PC-3 (cell line): Measurements from ENCODE around the gene SMARCA4. TPM values are rescaled to one million over a fixed set of nuclear protein-coding genes. Genes with fewer than 3 reads are reported as not detected.

Experiments used
- ATAC-seq: fragments of 200-7000 bp; cut with Tn5 transposase; 2 replicates; pipeline ENCODE4 v1.9.1; 2020; ENCODE audit warnings: mild to moderate bottlenecking, moderate library complexity
- BruUV-seq: library from RNA; stranded (reverse); fragments of 400-500 nt; replicated peaks from 2 replicates; lab custom pipeline; 2021; lab: Mats Ljungman, UMichigan
- CTCF ChIA-PET: fragments of 300-600 bp; sonication (Branson Sonifier 250); formaldehyde crosslinking; loops from one replicate; lab custom pipeline; 2022; ENCODE audit warnings: antibody characterized with exemption; lab: Charles Lee
- POLR2A ChIA-PET: fragments of 300-600 bp; sonication (Branson Sonifier 250); formaldehyde crosslinking; loops from one replicate; lab custom pipeline; 2022; ENCODE audit warnings: antibody characterized with exemption; ENCODE audit not compliant: unreplicated experiment; lab: Charles Lee
- DNase-seq: peaks from one replicate; pipeline ENCODE4 v3.0.0-alpha.2; 2015
- H2AFZ ChIP-seq: fragments of 300-600 bp; sonication (generic); 2 replicates; pipeline ENCODE4 v1.6.0; 2016; ENCODE audit warnings: antibody characterized with exemption, low read length
- H3F3A ChIP-seq: fragments of 300-600 bp; sonication (generic); one replicate; pipeline ENCODE4 v1.6.0; 2017; ENCODE audit warnings: antibody characterized with exemption, low read length, control low read depth, mild to moderate bottlenecking; ENCODE audit not compliant: unreplicated experiment
- H3K27ac ChIP-seq: fragments of 300-600 bp; sonication (generic); 2 replicates; pipeline ENCODE4 v1.5.1; 2016; ENCODE audit warnings: mild to moderate bottlenecking, low read length
- H3K27me3 ChIP-seq: fragments of 300-600 bp; sonication (generic); 2 replicates; pipeline ENCODE4 v1.6.1; 2016; ENCODE audit warnings: low read length, mixed read lengths
- H3K36me3 ChIP-seq: fragments of 300-600 bp; sonication (generic); 2 replicates; pipeline ENCODE4 v1.6.1; 2016; ENCODE audit warnings: low read depth, mixed run types, low read length, mixed read lengths
- H3K4me1 ChIP-seq: fragments of 300-600 bp; sonication (generic); 2 replicates; pipeline ENCODE4 v1.5.1; 2016; ENCODE audit warnings: low read length; ENCODE audit not compliant: insufficient read depth
- H3K4me2 ChIP-seq: fragments of 300-600 bp; sonication (generic); 2 replicates; pipeline ENCODE4 v1.6.0; 2016; ENCODE audit warnings: low read length
- H3K4me3 ChIP-seq: fragments of 300-600 bp; sonication (generic); 2 replicates; pipeline ENCODE4 v1.5.1; 2016; ENCODE audit warnings: mild to moderate bottlenecking, low read length, mixed read lengths
- H3K79me2 ChIP-seq: fragments of 300-600 bp; sonication (generic); 2 replicates; pipeline ENCODE4 v1.6.1; 2017; ENCODE audit warnings: low read length, mixed read lengths
- H3K9ac ChIP-seq: fragments of 300-600 bp; sonication (generic); 2 replicates; pipeline ENCODE4 v1.6.0; 2016; ENCODE audit warnings: mild to moderate bottlenecking, low read length
- H3K9me2 ChIP-seq: fragments of 300-600 bp; sonication (generic); replicated peaks from 2 replicates; pipeline ENCODE4 v1.6.1; 2016; ENCODE audit warnings: mixed run types, low read length, mixed read lengths
- H3K9me3 ChIP-seq: fragments of 300-600 bp; sonication (generic); 2 replicates; pipeline ENCODE4 v1.6.1; 2016; ENCODE audit warnings: low read length, mixed read lengths
- H4K20me1 ChIP-seq: fragments of 300-600 bp; sonication (generic); 2 replicates; pipeline ENCODE4 v1.6.1; 2016; ENCODE audit warnings: low read length, mixed read lengths
- EZH2 ChIP-seq: fragments of 300-600 bp; sonication (generic); IDR thresholded peaks from one replicate; pipeline ENCODE4 v1.6.1; 2017; ENCODE audit warnings: antibody characterized with exemption, mild to moderate bottlenecking, low read length; ENCODE audit not compliant: unreplicated experiment
- EZH2phosphoT487 ChIP-seq: fragments of 300-600 bp; sonication (generic); IDR thresholded peaks from 2 replicates; pipeline ENCODE4 v1.6.1; 2018; ENCODE audit warnings: mild to moderate bottlenecking, antibody characterized with exemption, low read length, borderline replicate concordance
- intact Hi-C: fragments of 100-400 bp; cut with micrococcal nuclease; formaldehyde crosslinking; loops from 2 replicates; pipeline ENCODE4 v1.9.0; 2023
- total RNA-seq: library from RNA; depleted of rRNA; stranded (reverse); fragments of >200 nt; gene quantifications from 2 replicates; pipeline ENCODE4 v1.2.3, GENCODE V29; 2014
- TF ChIP-seq, protein P1 (sequence below): fragments of 300-600 bp; sonication (generic); conservative IDR thresholded peaks from 2 replicates; pipeline ENCODE4 v1.5.1; 2017; ENCODE audit warnings: antibody characterized with exemption, low read depth, mild to moderate bottlenecking, low read length

Gene SMARCA4
- total RNA-seq, 1 experiment from 2014 or later, result 197 TPM

DNA sequence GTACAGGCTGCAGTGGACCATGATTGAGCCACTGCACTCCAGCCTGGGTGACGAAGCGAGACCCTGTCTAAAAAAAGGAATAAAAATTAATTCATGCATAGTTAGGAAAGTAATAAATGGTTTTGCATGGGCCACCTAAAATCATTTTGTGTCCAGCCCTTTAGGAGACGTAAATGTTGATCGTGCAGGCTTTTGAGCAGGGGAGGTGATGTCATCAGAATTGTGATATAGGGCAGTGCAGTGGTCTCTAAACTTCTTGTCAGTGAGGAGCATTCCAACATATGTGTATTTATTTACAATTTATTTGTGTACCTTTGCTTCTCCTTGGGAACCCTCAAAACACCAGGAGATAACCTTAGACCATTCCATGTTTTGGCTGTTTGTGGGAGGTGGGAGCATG is 3.0 kb downstream of the SMARCA4 start:
- H3K9me2 ChIP-seq, result no peaks in the 10 kb centered on the region
- H4K20me1 ChIP-seq, result peaks cover 44% of the 10 kb centered on the region
- no peaks in the 10 kb centered on the region for H3F3A ChIP-seq
- H3K36me3 ChIP-seq, result peaks cover 5% of the 10 kb centered on the region; the same call in 1 of the 2 replicates
- peak overlapping the region; percentile 94; the same call in 1 of the 2 replicates for H3K4me2 ChIP-seq
- no peaks in the 10 kb centered on the region for H3K9me3 ChIP-seq
- POLR2A ChIA-PET, result no interaction called here
- no peak overlapping the region for H2AFZ ChIP-seq
- no peak for ATAC-seq
- intact Hi-C loops, result no loop called here
- TF ChIP-seq, protein P1, sequence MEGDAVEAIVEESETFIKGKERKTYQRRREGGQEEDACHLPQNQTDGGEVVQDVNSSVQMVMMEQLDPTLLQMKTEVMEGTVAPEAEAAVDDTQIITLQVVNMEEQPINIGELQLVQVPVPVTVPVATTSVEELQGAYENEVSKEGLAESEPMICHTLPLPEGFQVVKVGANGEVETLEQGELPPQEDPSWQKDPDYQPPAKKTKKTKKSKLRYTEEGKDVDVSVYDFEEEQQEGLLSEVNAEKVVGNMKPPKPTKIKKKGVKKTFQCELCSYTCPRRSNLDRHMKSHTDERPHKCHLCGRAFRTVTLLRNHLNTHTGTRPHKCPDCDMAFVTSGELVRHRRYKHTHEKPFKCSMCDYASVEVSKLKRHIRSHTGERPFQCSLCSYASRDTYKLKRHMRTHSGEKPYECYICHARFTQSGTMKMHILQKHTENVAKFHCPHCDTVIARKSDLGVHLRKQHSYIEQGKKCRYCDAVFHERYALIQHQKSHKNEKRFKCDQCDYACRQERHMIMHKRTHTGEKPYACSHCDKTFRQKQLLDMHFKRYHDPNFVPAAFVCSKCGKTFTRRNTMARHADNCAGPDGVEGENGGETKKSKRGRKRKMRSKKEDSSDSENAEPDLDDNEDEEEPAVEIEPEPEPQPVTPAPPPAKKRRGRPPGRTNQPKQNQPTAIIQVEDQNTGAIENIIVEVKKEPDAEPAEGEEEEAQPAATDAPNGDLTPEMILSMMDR, result no peak
- TF ChIP-seq EZH2 (no peak), EZH2phosphoT487 (no peak)
- no peaks in the 10 kb centered on the region for H3K27me3 ChIP-seq
- BruUV-seq, result no TSS peak
- H3K4me3 ChIP-seq, result no peak overlapping the region
- no peak overlapping the region for H3K9ac ChIP-seq
- H3K79me2 ChIP-seq, result peaks cover 85% of the 10 kb centered on the region
- CTCF ChIA-PET, result no interaction called here
- DNase-seq, result no peak
- peaks cover 23% of the 10 kb centered on the region for H3K4me1 ChIP-seq
- no peak overlapping the region for H3K27ac ChIP-seq

DNA sequence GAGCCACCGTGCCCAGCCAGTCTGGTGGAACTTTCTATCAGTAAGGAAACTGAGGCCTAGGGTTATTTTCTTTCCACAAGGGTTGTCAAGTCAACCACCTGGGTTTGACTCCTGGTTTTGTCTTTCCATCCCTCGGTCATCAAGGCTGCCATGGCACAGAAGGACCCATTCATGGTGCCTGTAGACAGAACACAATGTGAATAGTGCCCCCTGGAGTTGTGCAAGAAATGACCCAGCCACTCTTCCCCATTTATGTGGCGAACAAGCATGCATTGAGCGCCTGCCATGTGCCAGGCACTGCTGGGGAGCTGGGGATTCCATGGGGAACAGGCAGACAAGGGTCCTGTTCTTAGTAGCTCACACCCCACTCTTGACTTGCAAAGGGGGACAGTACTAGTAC is 4.1 kb downstream of the SMARCA4 start:
- Histone ChIP-seq H3K79me2 (peaks cover 90% of the 10 kb centered on the region), H3K4me1 (peaks cover 19% of the 10 kb centered on the region), H3K9me3 (no peaks in the 10 kb centered on the region), H3K4me2 (no peak overlapping the region), H3K27ac (no peak overlapping the region), H3K9ac (no peak overlapping the region), H3K4me3 (no peak overlapping the region), H2AFZ (no peak overlapping the region), H3K27me3 (no peaks in the 10 kb centered on the region), H3K36me3 (peaks cover 5% of the 10 kb centered on the region; the same call in 1 of the 2 replicates), H3K9me2 (no peaks in the 10 kb centered on the region), H3F3A (no peaks in the 10 kb centered on the region), H4K20me1 (peaks cover 51% of the 10 kb centered on the region)
- BruUV-seq, result no TSS peak
- ChIA-PET CTCF (no interaction called here), POLR2A (no interaction called here)
- DNase-seq (no peak), ATAC-seq (no peak)
- intact Hi-C loops, result no loop called here
- TF ChIP-seq, protein P1, result peak; percentile 51
- TF ChIP-seq EZH2, result no peak
- no peak for TF ChIP-seq EZH2phosphoT487

DNA sequence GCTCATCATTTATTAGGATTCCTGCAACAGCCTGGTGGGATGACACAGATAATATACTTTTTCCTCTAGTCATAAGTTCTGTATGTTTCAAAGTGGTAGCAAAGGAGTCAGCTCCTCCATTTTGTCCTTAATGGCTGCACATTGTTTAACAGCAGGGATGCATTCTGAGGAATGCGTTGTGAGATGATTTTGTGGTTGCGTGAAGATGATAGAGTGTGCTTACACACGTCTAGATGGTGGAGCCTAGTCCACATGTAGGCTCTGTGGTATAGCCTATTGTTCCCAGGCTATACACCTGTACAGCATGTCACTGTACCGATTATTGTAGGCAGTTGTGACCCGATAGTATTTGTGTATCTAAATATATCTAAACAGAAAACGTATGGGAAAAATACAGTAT is 4.6 kb downstream of the SMARCA4 start:
- no peaks in the 10 kb centered on the region for H3K27me3 ChIP-seq
- ChIA-PET CTCF (no interaction called here), POLR2A (no interaction called here)
- peaks cover 5% of the 10 kb centered on the region; the same call in 1 of the 2 replicates for H3K36me3 ChIP-seq
- peaks cover 90% of the 10 kb centered on the region for H3K79me2 ChIP-seq
- no peak for DNase-seq
- peaks cover 55% of the 10 kb centered on the region for H4K20me1 ChIP-seq
- H3K9ac ChIP-seq, result no peak overlapping the region
- no peaks in the 10 kb centered on the region for H3K9me3 ChIP-seq
- no peaks in the 10 kb centered on the region for H3F3A ChIP-seq
- H3K4me3 ChIP-seq, result no peak overlapping the region
- TF ChIP-seq, protein P1, result no peak
- TF ChIP-seq EZH2phosphoT487 (no peak), EZH2 (no peak)
- BruUV-seq, result no TSS peak
- peaks cover 15% of the 10 kb centered on the region; the same call in 1 of the 2 replicates for H3K4me1 ChIP-seq
- no peaks in the 10 kb centered on the region for H3K9me2 ChIP-seq
- no peak overlapping the region for H3K27ac ChIP-seq
- no peak overlapping the region for H2AFZ ChIP-seq
- no peak for ATAC-seq
- H3K4me2 ChIP-seq, result no peak overlapping the region
- intact Hi-C loops, result no loop called here
